Hepatocyte (in vitro differentiated cells): ENCODE measurements around the gene PSMD12.
"Not testable (repeated sequence)": the region's sequence is repeated elsewhere in the genome, so short reads cannot be mapped to it uniquely, and the experiment has no call there.

Experiments
- EZH2 ChIP-seq: fragments of 200-600 bp; sonication (generic); IDR thresholded peaks from 2 replicates; pipeline ENCODE4 v1.6.1; 2016; ENCODE audit warnings: antibody characterized with exemption, mild to moderate bottlenecking, borderline replicate concordance
- TF ChIP-seq, protein P1 (sequence below): fragments of 200-600 bp; sonication (generic); IDR thresholded peaks from 2 replicates; pipeline ENCODE4 v1.5.1; 2016; ENCODE audit warnings: antibody characterized with exemption, mild to moderate bottlenecking; ENCODE audit not compliant: poor library complexity

DNA sequence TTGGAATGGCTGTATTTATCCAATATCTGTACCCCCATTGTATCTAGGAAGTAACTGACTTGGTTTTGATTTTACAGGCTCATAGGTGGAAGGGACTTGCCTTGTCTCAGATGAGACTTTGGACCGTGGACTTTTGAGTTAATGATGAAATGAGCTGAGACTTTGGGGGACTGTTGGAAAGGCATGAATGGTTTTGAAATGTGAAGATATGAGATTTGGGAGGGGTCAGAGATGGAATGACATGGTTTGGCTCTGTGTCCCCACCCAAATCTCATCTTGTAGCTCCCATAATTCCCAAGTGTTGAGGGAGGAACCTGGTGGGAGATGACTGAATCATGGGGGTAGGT lies 34.2 kb downstream of the PSMD12 start:
- TF ChIP-seq, protein P1, sequence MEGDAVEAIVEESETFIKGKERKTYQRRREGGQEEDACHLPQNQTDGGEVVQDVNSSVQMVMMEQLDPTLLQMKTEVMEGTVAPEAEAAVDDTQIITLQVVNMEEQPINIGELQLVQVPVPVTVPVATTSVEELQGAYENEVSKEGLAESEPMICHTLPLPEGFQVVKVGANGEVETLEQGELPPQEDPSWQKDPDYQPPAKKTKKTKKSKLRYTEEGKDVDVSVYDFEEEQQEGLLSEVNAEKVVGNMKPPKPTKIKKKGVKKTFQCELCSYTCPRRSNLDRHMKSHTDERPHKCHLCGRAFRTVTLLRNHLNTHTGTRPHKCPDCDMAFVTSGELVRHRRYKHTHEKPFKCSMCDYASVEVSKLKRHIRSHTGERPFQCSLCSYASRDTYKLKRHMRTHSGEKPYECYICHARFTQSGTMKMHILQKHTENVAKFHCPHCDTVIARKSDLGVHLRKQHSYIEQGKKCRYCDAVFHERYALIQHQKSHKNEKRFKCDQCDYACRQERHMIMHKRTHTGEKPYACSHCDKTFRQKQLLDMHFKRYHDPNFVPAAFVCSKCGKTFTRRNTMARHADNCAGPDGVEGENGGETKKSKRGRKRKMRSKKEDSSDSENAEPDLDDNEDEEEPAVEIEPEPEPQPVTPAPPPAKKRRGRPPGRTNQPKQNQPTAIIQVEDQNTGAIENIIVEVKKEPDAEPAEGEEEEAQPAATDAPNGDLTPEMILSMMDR: not testable (repeated sequence)
- not testable (repeated sequence) for TF ChIP-seq EZH2
